MM.1S (cell line): ENCODE data around the gene POU2AF3.

Experiments used
- DNase-seq: peaks from one replicate; pipeline ENCODE4 v3.0.0-alpha.2; 2015
- H2AFZ ChIP-seq: fragments of 300-600 bp; sonication (generic); 2 replicates; pipeline ENCODE4 v1.6.0; 2016; ENCODE audit warnings: antibody characterized with exemption, low read length
- H3F3A ChIP-seq: fragments of 300-600 bp; sonication (generic); 2 replicates; pipeline ENCODE4 v1.6.1; 2016; ENCODE audit warnings: mild to moderate bottlenecking, antibody characterized with exemption, low read length, moderate library complexity, mixed read lengths; ENCODE audit not compliant: insufficient read depth
- H3K27ac ChIP-seq: fragments of 300-600 bp; sonication (generic); 2 replicates; pipeline ENCODE4 v1.5.1; 2016; ENCODE audit warnings: mild to moderate bottlenecking, low read length
- H3K27me3 ChIP-seq: fragments of 300-600 bp; sonication (generic); replicated peaks from 2 replicates; pipeline ENCODE4 v1.6.0; 2016; ENCODE audit warnings: low read length; ENCODE audit not compliant: insufficient read depth
- H3K36me3 ChIP-seq: fragments of 300-600 bp; sonication (generic); replicated peaks from 2 replicates; pipeline ENCODE4 v1.6.1; 2016; ENCODE audit warnings: mild to moderate bottlenecking, low read length, mixed read lengths; ENCODE audit not compliant: insufficient read depth
- H3K4me1 ChIP-seq: fragments of 300-600 bp; sonication (generic); 2 replicates; pipeline ENCODE4 v1.6.1; 2016; ENCODE audit warnings: low read length, mixed read lengths
- H3K4me2 ChIP-seq: fragments of 300-600 bp; sonication (generic); 2 replicates; pipeline ENCODE4 v1.6.0; 2016; ENCODE audit warnings: low read depth, low read length
- H3K4me3 ChIP-seq: fragments of 300-600 bp; sonication (generic); 2 replicates; pipeline ENCODE4 v1.5.1; 2016; ENCODE audit warnings: low read length, mixed read lengths
- H3K79me2 ChIP-seq: fragments of 300-600 bp; sonication (generic); 2 replicates; pipeline ENCODE4 v1.6.1; 2016; ENCODE audit warnings: mixed run types, low read length, mixed read lengths
- H3K9ac ChIP-seq: fragments of 300-600 bp; sonication (generic); 2 replicates; pipeline ENCODE4 v1.6.1; 2016; ENCODE audit warnings: low read length, mixed read lengths
- H3K9me2 ChIP-seq: fragments of 300-600 bp; sonication (generic); replicated peaks from 2 replicates; pipeline ENCODE4 v1.6.1; 2016; ENCODE audit warnings: mild to moderate bottlenecking, low read length, mixed read lengths; ENCODE audit not compliant: insufficient read depth
- H3K9me3 ChIP-seq: fragments of 300-600 bp; sonication (generic); replicated peaks from 2 replicates; pipeline ENCODE4 v1.6.1; 2016; ENCODE audit warnings: mild to moderate bottlenecking, low read length, mixed read lengths; ENCODE audit not compliant: insufficient read depth
- H4K20me1 ChIP-seq: fragments of 300-600 bp; sonication (generic); 2 replicates; pipeline ENCODE4 v1.6.1; 2016; ENCODE audit warnings: mild to moderate bottlenecking, low read length, moderate library complexity, mixed read lengths; ENCODE audit not compliant: insufficient read depth
- CTCF ChIP-seq: fragments of 300-600 bp; sonication (generic); IDR thresholded peaks from 2 replicates; pipeline ENCODE4 v1.5.1; 2016; ENCODE audit warnings: antibody characterized with exemption, low read length, mixed read lengths
- EZH2 ChIP-seq: fragments of 300-600 bp; sonication (generic); optimal IDR thresholded peaks from 2 replicates; pipeline ENCODE3; 2017; ENCODE audit warnings: low read depth, mild to moderate bottlenecking, antibody characterized with exemption, low read length, mixed read lengths
- EZH2phosphoT487 ChIP-seq: fragments of 300-600 bp; sonication (generic); IDR thresholded peaks from 2 replicates; pipeline ENCODE4 v1.6.1; 2018; ENCODE audit warnings: antibody characterized with exemption, low read length

Gene POU2AF3

DNA sequence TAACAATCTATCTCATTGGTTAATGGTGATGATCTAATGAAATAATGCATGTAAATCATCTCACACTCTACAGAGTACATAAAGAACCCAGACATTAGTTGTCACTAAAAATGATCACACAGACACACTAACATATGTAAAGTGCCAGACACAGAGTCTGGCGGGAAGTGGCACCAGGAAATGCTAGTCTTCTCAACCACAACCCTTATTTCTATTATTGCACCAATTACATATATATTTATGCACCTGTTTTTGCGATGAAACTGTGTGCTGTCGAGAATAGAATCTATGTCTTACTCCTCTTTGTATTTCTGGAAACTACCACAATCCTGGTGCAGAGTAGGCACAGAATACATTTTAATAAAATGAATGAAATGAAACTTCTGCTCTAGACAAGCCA is 25.9 kb upstream of the POU2AF3 start:
- peak overlapping the region; percentile 11; the same call in 1 of the 2 replicates for H3K4me3 ChIP-seq
- H3K9me2 ChIP-seq = no peaks in the 10 kb centered on the region
- H3K4me2 ChIP-seq = peak overlapping the region; percentile 52
- peak; percentile 85 for DNase-seq
- peak overlapping the region; percentile 21; the same call in 1 of the 2 replicates for H2AFZ ChIP-seq
- no peaks in the 10 kb centered on the region for H3K36me3 ChIP-seq
- TF ChIP-seq CTCF (no peak), EZH2 (no peak), EZH2phosphoT487 (no peak)
- no peaks in the 10 kb centered on the region for H3K27me3 ChIP-seq
- H4K20me1 ChIP-seq = no peaks in the 10 kb centered on the region
- H3K27ac ChIP-seq = peak overlapping the region; percentile 78
- H3K79me2 ChIP-seq = no peaks in the 10 kb centered on the region
- H3K9ac ChIP-seq = peak overlapping the region; percentile 34; the same call in 1 of the 2 replicates
- H3K4me1 ChIP-seq = peaks cover 31% of the 10 kb centered on the region
- H3K9me3 ChIP-seq = no peaks in the 10 kb centered on the region
- H3F3A ChIP-seq = peaks cover 14% of the 10 kb centered on the region

DNA sequence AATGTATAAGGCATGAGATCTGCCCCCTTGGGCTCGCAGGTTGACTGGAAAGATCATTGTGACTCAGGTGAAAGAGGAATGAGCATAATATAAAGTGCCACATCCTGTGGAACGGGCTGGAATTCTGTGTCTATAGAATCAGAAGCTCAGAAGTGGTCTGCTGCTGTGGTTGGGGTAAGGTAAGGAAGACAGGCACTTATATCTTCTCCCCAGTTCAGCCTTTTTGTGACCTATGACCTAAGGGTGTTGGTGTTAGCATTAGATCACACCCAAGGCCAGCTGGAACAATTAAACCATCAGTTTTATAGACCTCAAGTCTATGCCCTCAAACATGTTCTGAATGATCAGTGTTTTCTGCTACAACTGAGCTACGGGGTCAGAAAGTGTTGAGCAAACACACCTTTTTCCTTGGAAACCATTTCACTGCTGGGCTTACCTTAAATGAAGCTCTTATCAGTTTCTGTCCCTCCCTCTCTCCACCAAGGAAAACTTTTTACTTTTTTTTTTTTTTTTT is 15.7 kb upstream of the POU2AF3 start:
- DNase-seq = no peak
- Histone ChIP-seq H3K4me3 (no peak overlapping the region), H3K4me2 (no peak overlapping the region), H3K27me3 (no peaks in the 10 kb centered on the region), H3F3A (no peaks in the 10 kb centered on the region), H2AFZ (no peak overlapping the region), H4K20me1 (no peaks in the 10 kb centered on the region), H3K79me2 (no peaks in the 10 kb centered on the region), H3K9me2 (no peaks in the 10 kb centered on the region), H3K9ac (no peak overlapping the region), H3K4me1 (no peaks in the 10 kb centered on the region), H3K27ac (no peak overlapping the region), H3K36me3 (no peaks in the 10 kb centered on the region), H3K9me3 (no peaks in the 10 kb centered on the region)
- TF ChIP-seq CTCF = no peak
- TF ChIP-seq EZH2 = no peak
- no peak for TF ChIP-seq EZH2phosphoT487

DNA sequence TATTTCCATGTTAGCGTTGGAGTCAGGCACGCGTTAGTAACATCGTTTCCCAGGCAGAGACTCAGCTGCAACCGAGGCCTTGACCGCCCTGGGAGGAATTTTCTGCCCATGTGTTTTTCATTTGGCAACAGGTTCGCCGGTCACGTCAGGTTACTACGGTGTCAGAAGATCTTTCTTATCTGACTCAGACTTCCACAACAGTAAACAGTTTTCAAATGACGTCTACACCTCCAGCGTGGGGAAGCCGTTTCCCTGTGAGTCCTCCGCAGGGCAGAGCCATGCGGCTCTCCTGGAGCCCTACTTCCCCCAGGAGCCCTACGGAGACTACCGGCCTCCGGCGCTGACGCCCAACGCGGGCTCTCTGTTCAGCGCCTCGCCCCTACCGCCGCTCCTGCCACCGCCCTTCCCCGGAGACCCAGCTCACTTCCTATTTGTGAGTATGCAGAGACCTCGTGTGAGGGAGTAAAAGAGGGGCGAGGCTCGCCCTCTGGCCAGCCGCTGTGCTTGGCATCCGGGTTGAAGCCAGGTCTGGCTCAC is 14.3 kb upstream of the POU2AF3 start:
- Histone ChIP-seq H3K4me3 (no peak overlapping the region), H3K27ac (no peak overlapping the region), H3K9ac (no peak overlapping the region), H3K4me1 (no peaks in the 10 kb centered on the region), H3K27me3 (no peaks in the 10 kb centered on the region), H3K79me2 (no peaks in the 10 kb centered on the region), H3K36me3 (no peaks in the 10 kb centered on the region), H3K9me2 (no peaks in the 10 kb centered on the region), H4K20me1 (no peaks in the 10 kb centered on the region), H3K9me3 (no peaks in the 10 kb centered on the region), H2AFZ (no peak overlapping the region), H3K4me2 (no peak overlapping the region), H3F3A (no peaks in the 10 kb centered on the region)
- TF ChIP-seq EZH2phosphoT487 (no peak), EZH2 (no peak), CTCF (no peak)
- no peak for DNase-seq
